Neuronal stem cell (in vitro differentiated cells): ENCODE results near the gene TTLL7.

Experiments
- DNase-seq: peaks from one replicate; pipeline ENCODE4 v3.0.0-alpha.2; 2013; ENCODE audit warnings: low spot score
- H2AFZ ChIP-seq: one replicate; pipeline ENCODE4 v1.6.1; 2013; ENCODE audit warnings: mild to moderate bottlenecking, low read length, inconsistent platforms
- H2AK5ac ChIP-seq: 2 replicates; pipeline ENCODE4 v1.6.1; 2013; ENCODE audit warnings: low read depth, mild to moderate bottlenecking, inconsistent platforms, low read length, moderate library complexity, mixed read lengths
- H2BK120ac ChIP-seq: 2 replicates; pipeline ENCODE4 v1.6.1; 2013; ENCODE audit warnings: low read depth, mild to moderate bottlenecking, inconsistent platforms, low read length, moderate library complexity, mixed read lengths
- H2BK12ac ChIP-seq: one replicate; pipeline ENCODE4 v1.6.1; 2013; ENCODE audit warnings: low read length, inconsistent platforms
- H2BK15ac ChIP-seq: 2 replicates; pipeline ENCODE4 v1.6.1; 2013; ENCODE audit warnings: mild to moderate bottlenecking, low read length, inconsistent platforms, mixed read lengths
- H2BK5ac ChIP-seq: one replicate; pipeline ENCODE4 v1.6.1; 2013; ENCODE audit warnings: inconsistent platforms, mild to moderate bottlenecking, low read length, moderate library complexity
- H3K14ac ChIP-seq: one replicate; pipeline ENCODE4 v1.6.1; 2013; ENCODE audit warnings: low read length, inconsistent platforms
- H3K18ac ChIP-seq: 2 replicates; pipeline ENCODE4 v1.6.1; 2013; ENCODE audit warnings: low read length, inconsistent platforms
- H3K23ac ChIP-seq: 2 replicates; pipeline ENCODE4 v1.6.1; 2013; ENCODE audit warnings: low read depth, mild to moderate bottlenecking, mixed read lengths, low read length, inconsistent platforms; ENCODE audit not compliant: poor library complexity
- H3K27ac ChIP-seq: replicated peaks from 3 replicates; pipeline ENCODE4 v1.5.1; 2013; ENCODE audit warnings: low read length, inconsistent platforms
- H3K27me3 ChIP-seq, 3 experiments: 2 replicates each; pipeline ENCODE4 v1.6.1; 2013; ENCODE audit warnings: low read length in 3 of 3, mild to moderate bottlenecking in 2 of 3, inconsistent platforms in 1 of 3, low read depth in 1 of 3, mixed read lengths in 1 of 3, moderate library complexity in 1 of 3; ENCODE audit not compliant: control insufficient read depth in 3 of 3, insufficient read depth in 3 of 3
- H3K36me3 ChIP-seq, 2 donors: replicated peaks in 1 of 2; 2 replicates each; pipeline ENCODE4 v1.6.1; 2013; ENCODE audit warnings: low read length in 2 of 2; ENCODE audit not compliant: control insufficient read depth in 2 of 2, insufficient read depth in 2 of 2
- H3K4ac ChIP-seq: 2 replicates; pipeline ENCODE4 v1.6.1; 2013; ENCODE audit warnings: inconsistent platforms, mild to moderate bottlenecking, low read length, moderate library complexity
- H3K4me1 ChIP-seq, 2 donors: 1 replicate in 1 of 2; 2 replicates in 1 of 2; pipeline ENCODE4 v1.6.1; 2013; ENCODE audit warnings: low read length in 2 of 2, low read depth in 1 of 2; ENCODE audit not compliant: control insufficient read depth in 2 of 2, insufficient read depth in 1 of 2
- H3K4me2 ChIP-seq: one replicate; pipeline ENCODE4 v1.6.1; 2013; ENCODE audit warnings: mild to moderate bottlenecking, low read length, inconsistent platforms; ENCODE audit not compliant: insufficient read depth, poor library complexity, severe bottlenecking
- H3K4me3 ChIP-seq, 2 donors: 2 replicates each; pipeline ENCODE4 v1.5.1; 2013; ENCODE audit warnings: low read length in 2 of 2, mild to moderate bottlenecking in 2 of 2, inconsistent platforms in 1 of 2, moderate library complexity in 1 of 2
- H3K79me1 ChIP-seq: one replicate; pipeline ENCODE4 v1.6.1; 2013; ENCODE audit warnings: low read depth, mild to moderate bottlenecking, inconsistent platforms, low read length, moderate library complexity
- H3K9ac ChIP-seq: one replicate; pipeline ENCODE4 v1.6.1; 2013; ENCODE audit warnings: mild to moderate bottlenecking, low read depth, low read length, inconsistent platforms; ENCODE audit not compliant: poor library complexity
- H3K9me3 ChIP-seq, 2 donors: replicated peaks in 1 of 2; 2 replicates each; pipeline versions ENCODE3 to v1.6.1; 2013; ENCODE audit warnings: low read length in 2 of 2, mild to moderate bottlenecking in 2 of 2, inconsistent platforms in 1 of 2, low read depth in 1 of 2, mixed read lengths in 1 of 2, moderate library complexity in 1 of 2; ENCODE audit not compliant: control insufficient read depth in 2 of 2, insufficient read depth in 1 of 2
- H4K8ac ChIP-seq: one replicate; pipeline ENCODE4 v1.6.1; 2013; ENCODE audit warnings: low read depth, mild to moderate bottlenecking, inconsistent platforms, low read length, moderate library complexity
- H4K91ac ChIP-seq: one replicate; pipeline ENCODE4 v1.6.1; 2013; ENCODE audit warnings: low read length, low read depth, mild to moderate bottlenecking, inconsistent platforms; ENCODE audit not compliant: poor library complexity
- WGBS, 2 donors: extraction: QIAGEN DNeasy Blood & Tissue Kit; methylation state at CpG; one replicate each; pipeline ENCODE4 v1.1.7; 2013; ENCODE audit warnings: missing lambda C conversion rate in 2 of 2, mixed read lengths in 1 of 2; ENCODE audit not compliant: insufficient read length in 2 of 2, insufficient replicate concordance in 1 of 2; ENCODE audit errors: extremely low coverage in 2 of 2; 5-methylcytosine and 5-hydroxymethylcytosine counted together

Gene TTLL7

GRCh38 chr1:83901547-83902155 is 97.3 kb downstream of the TTLL7 start:
- H3K9ac ChIP-seq, result no peak overlapping the region
- H2AK5ac ChIP-seq, result no peak overlapping the region
- H2BK120ac ChIP-seq, result no peak overlapping the region
- no peak overlapping the region for H2BK15ac ChIP-seq
- H3K4me1 ChIP-seq, result peaks cover 0 to 3% of the 10 kb centered on the region in 2 donors
- no peak overlapping the region for H4K8ac ChIP-seq
- no peak overlapping the region for H3K23ac ChIP-seq
- no peaks in the 10 kb centered on the region for H3K9me3 ChIP-seq
- no peaks in the 10 kb centered on the region for H3K79me1 ChIP-seq
- H3K4me3 ChIP-seq, result no peak overlapping the region
- DNase-seq, result no peak
- no peak overlapping the region for H2BK12ac ChIP-seq
- no peak overlapping the region for H3K18ac ChIP-seq
- WGBS, 2 donors, result no CpG with 5 or more reads among the region's 4 CpGs
- H3K27ac ChIP-seq, result no peak overlapping the region
- no peaks in the 10 kb centered on the region for H3K36me3 ChIP-seq
- no peak overlapping the region for H3K14ac ChIP-seq
- no peak overlapping the region for H3K4me2 ChIP-seq
- H4K91ac ChIP-seq, result no peak overlapping the region
- H3K27me3 ChIP-seq, result no peaks in the 10 kb centered on the region
- no peak overlapping the region for H2BK5ac ChIP-seq
- no peak overlapping the region for H2AFZ ChIP-seq
- H3K4ac ChIP-seq, result no peak overlapping the region

DNA sequence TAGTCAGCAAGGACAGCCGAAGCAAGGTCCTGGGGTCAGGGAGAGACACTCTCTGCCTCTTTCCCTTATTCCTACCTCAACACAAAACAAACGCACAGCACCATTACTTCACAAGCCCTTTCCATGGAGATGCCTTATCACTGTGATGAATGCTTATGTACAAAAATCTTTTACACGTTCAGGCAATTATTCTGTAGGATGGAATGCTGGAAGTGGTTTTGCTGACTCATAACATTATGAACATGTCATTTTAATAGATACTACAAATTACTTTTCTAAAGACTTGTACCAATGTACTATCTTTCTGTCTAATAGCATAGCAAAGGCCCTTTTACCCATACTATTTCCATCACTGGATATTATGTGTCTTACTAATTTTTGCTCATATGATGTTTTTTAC is 98.4 kb downstream of the TTLL7 start:
- H3K23ac ChIP-seq, result no peak overlapping the region
- no peak overlapping the region for H3K4me3 ChIP-seq
- no peak overlapping the region for H2BK5ac ChIP-seq
- no peaks in the 10 kb centered on the region for H3K9me3 ChIP-seq
- no peak overlapping the region for H4K8ac ChIP-seq
- no peak overlapping the region for H2BK120ac ChIP-seq
- no peak overlapping the region for H3K18ac ChIP-seq
- no peak overlapping the region for H2AK5ac ChIP-seq
- H3K79me1 ChIP-seq, result no peaks in the 10 kb centered on the region
- no peak overlapping the region for H2BK12ac ChIP-seq
- no peak overlapping the region for H3K9ac ChIP-seq
- no peak overlapping the region for H2BK15ac ChIP-seq
- no CpG with 5 or more reads among the region's 3 CpGs for WGBS, 2 donors
- H3K14ac ChIP-seq, result no peak overlapping the region
- no peak overlapping the region for H4K91ac ChIP-seq
- peaks cover 0 to 3% of the 10 kb centered on the region in 2 donors for H3K4me1 ChIP-seq
- DNase-seq, result no peak
- H3K27me3 ChIP-seq, result no peaks in the 10 kb centered on the region
- H2AFZ ChIP-seq, result no peak overlapping the region
- no peak overlapping the region for H3K27ac ChIP-seq
- no peak overlapping the region for H3K4ac ChIP-seq
- H3K4me2 ChIP-seq, result no peak overlapping the region
- H3K36me3 ChIP-seq, result no peaks in the 10 kb centered on the region

GRCh38 chr1:83897516-83897915 is 101.4 kb downstream of the TTLL7 start:
- H4K91ac ChIP-seq, result no peak overlapping the region
- H3K36me3 ChIP-seq, result no peaks in the 10 kb centered on the region
- H3K27ac ChIP-seq, result no peak overlapping the region
- DNase-seq, result no peak
- no peak overlapping the region for H2AFZ ChIP-seq
- no peak overlapping the region for H3K23ac ChIP-seq
- H3K4me3 ChIP-seq, result no peak overlapping the region
- H3K4ac ChIP-seq, result no peak overlapping the region
- H3K18ac ChIP-seq, result no peak overlapping the region
- no peak overlapping the region for H3K14ac ChIP-seq
- H2BK15ac ChIP-seq, result no peak overlapping the region
- H3K79me1 ChIP-seq, result no peaks in the 10 kb centered on the region
- H3K27me3 ChIP-seq, result no peaks in the 10 kb centered on the region
- H3K4me2 ChIP-seq, result no peak overlapping the region
- H3K4me1 ChIP-seq, result peaks cover 0 to 3% of the 10 kb centered on the region in 2 donors
- H2AK5ac ChIP-seq, result no peak overlapping the region
- no peak overlapping the region for H2BK5ac ChIP-seq
- no peak overlapping the region for H3K9ac ChIP-seq
- H3K9me3 ChIP-seq, result no peaks in the 10 kb centered on the region
- WGBS, 2 donors, result no CpG with 5 or more reads among the region's 2 CpGs
- H2BK120ac ChIP-seq, result no peak overlapping the region
- H2BK12ac ChIP-seq, result no peak overlapping the region
- no peak overlapping the region for H4K8ac ChIP-seq

GRCh38 chr1:83896299-83896698 is 102.6 kb downstream of the TTLL7 start:
- Histone ChIP-seq H3K27ac (no peak overlapping the region), H3K4me1 (peaks cover 0 to 3% of the 10 kb centered on the region in 2 donors), H2BK12ac (no peak overlapping the region), H2BK15ac (no peak overlapping the region), H3K14ac (no peak overlapping the region), H3K18ac (no peak overlapping the region), H3K9me3 (no peaks in the 10 kb centered on the region), H4K91ac (no peak overlapping the region), H3K9ac (no peak overlapping the region), H3K4me3 (no peak overlapping the region), H2AK5ac (no peak overlapping the region), H3K79me1 (no peaks in the 10 kb centered on the region), H3K4ac (no peak overlapping the region), H2BK5ac (no peak overlapping the region), H4K8ac (no peak overlapping the region), H3K36me3 (no peaks in the 10 kb centered on the region), H2AFZ (no peak overlapping the region), H2BK120ac (no peak overlapping the region), H3K4me2 (no peak overlapping the region), H3K27me3 (no peaks in the 10 kb centered on the region), H3K23ac (no peak overlapping the region)
- no peak for DNase-seq
- WGBS, 2 donors, result no CpG with 5 or more reads among the region's 6 CpGs
